SK-N-SH (cell line): ENCODE data around the gene ARPIN.

Source experiments
- JUND ChIP-seq: IDR thresholded peaks from 2 replicates; pipeline ENCODE4 v1.4.0; 2012
- TF ChIP-seq, protein P1 (sequence below): IDR thresholded peaks from 2 replicates; pipeline ENCODE4 v1.4.0; 2012; ENCODE audit warnings: low read depth, borderline replicate concordance
- TF ChIP-seq, protein P2 (sequence below): IDR thresholded peaks from 2 replicates; pipeline ENCODE4 v1.4.0; 2012; ENCODE audit warnings: low read depth, borderline replicate concordance
- TF ChIP-seq, protein P3 (sequence below): fragments of 200-600 bp; sonication (generic); IDR thresholded peaks from 2 replicates; pipeline ENCODE4 v1.6.1; 2017; ENCODE audit warnings: antibody characterized with exemption, mild to moderate bottlenecking, moderate library complexity
- TF ChIP-seq, protein P4 (sequence below): IDR thresholded peaks from 2 replicates; pipeline ENCODE4 v1.6.1; 2012; ENCODE audit warnings: mild to moderate bottlenecking, low read depth, low read length, moderate library complexity

DNA sequence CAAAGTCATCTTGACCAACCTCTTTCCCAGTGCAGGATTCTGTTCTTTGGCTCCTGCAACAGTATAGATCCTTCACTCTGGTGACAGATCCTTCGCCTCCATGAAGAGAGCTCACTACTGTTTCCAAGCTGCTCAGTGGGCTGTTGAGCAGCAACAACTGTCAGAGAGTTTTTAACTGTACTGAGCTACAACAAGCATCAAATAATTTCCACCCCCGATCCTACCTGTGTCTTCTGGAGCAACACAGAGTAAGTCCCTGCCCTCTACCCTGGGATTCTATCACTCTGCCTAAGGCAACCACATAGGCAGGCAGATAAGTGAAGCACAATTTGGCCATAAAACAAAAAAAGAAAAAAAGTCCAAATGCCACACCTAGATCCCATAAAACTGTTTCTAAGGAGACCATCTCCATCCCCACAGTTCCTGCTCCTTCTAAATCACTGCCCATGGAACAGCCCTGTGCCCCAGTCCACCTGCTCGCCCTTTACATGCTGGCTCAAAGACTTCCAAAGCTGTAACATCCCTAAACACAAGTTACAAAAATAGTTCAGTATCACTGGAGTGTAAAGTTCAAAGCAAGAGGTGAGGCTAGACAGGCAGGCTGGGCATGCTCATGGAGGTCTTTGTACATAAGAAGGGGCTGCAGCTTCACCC, 60.3 kb downstream of the ARPIN start:
- TF ChIP-seq, protein P1, sequence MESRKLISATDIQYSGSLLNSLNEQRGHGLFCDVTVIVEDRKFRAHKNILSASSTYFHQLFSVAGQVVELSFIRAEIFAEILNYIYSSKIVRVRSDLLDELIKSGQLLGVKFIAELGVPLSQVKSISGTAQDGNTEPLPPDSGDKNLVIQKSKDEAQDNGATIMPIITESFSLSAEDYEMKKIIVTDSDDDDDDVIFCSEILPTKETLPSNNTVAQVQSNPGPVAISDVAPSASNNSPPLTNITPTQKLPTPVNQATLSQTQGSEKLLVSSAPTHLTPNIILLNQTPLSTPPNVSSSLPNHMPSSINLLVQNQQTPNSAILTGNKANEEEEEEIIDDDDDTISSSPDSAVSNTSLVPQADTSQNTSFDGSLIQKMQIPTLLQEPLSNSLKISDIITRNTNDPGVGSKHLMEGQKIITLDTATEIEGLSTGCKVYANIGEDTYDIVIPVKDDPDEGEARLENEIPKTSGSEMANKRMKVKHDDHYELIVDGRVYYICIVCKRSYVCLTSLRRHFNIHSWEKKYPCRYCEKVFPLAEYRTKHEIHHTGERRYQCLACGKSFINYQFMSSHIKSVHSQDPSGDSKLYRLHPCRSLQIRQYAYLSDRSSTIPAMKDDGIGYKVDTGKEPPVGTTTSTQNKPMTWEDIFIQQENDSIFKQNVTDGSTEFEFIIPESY, result no peak
- TF ChIP-seq, protein P2, sequence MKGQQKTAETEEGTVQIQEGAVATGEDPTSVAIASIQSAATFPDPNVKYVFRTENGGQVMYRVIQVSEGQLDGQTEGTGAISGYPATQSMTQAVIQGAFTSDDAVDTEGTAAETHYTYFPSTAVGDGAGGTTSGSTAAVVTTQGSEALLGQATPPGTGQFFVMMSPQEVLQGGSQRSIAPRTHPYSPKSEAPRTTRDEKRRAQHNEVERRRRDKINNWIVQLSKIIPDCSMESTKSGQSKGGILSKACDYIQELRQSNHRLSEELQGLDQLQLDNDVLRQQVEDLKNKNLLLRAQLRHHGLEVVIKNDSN, result no peak
- TF ChIP-seq, protein P3, sequence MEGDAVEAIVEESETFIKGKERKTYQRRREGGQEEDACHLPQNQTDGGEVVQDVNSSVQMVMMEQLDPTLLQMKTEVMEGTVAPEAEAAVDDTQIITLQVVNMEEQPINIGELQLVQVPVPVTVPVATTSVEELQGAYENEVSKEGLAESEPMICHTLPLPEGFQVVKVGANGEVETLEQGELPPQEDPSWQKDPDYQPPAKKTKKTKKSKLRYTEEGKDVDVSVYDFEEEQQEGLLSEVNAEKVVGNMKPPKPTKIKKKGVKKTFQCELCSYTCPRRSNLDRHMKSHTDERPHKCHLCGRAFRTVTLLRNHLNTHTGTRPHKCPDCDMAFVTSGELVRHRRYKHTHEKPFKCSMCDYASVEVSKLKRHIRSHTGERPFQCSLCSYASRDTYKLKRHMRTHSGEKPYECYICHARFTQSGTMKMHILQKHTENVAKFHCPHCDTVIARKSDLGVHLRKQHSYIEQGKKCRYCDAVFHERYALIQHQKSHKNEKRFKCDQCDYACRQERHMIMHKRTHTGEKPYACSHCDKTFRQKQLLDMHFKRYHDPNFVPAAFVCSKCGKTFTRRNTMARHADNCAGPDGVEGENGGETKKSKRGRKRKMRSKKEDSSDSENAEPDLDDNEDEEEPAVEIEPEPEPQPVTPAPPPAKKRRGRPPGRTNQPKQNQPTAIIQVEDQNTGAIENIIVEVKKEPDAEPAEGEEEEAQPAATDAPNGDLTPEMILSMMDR, result no peak
- TF ChIP-seq JUND, result no peak
- TF ChIP-seq, protein P4, sequence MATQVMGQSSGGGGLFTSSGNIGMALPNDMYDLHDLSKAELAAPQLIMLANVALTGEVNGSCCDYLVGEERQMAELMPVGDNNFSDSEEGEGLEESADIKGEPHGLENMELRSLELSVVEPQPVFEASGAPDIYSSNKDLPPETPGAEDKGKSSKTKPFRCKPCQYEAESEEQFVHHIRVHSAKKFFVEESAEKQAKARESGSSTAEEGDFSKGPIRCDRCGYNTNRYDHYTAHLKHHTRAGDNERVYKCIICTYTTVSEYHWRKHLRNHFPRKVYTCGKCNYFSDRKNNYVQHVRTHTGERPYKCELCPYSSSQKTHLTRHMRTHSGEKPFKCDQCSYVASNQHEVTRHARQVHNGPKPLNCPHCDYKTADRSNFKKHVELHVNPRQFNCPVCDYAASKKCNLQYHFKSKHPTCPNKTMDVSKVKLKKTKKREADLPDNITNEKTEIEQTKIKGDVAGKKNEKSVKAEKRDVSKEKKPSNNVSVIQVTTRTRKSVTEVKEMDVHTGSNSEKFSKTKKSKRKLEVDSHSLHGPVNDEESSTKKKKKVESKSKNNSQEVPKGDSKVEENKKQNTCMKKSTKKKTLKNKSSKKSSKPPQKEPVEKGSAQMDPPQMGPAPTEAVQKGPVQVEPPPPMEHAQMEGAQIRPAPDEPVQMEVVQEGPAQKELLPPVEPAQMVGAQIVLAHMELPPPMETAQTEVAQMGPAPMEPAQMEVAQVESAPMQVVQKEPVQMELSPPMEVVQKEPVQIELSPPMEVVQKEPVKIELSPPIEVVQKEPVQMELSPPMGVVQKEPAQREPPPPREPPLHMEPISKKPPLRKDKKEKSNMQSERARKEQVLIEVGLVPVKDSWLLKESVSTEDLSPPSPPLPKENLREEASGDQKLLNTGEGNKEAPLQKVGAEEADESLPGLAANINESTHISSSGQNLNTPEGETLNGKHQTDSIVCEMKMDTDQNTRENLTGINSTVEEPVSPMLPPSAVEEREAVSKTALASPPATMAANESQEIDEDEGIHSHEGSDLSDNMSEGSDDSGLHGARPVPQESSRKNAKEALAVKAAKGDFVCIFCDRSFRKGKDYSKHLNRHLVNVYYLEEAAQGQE, result no peak
